GM12878 (cell line): ENCODE results near the gene HSPA12A. TPM values are rescaled to one million over a fixed set of nuclear protein-coding genes. Genes with fewer than 3 reads are reported as not detected.

Source experiments
- ATAC-seq: fragments of 200-7000 bp; cut with Tn5 transposase; 3 replicates; pipeline ENCODE4 v1.9.1; 2020; ENCODE audit warnings: mild to moderate bottlenecking, moderate library complexity
- BruUV-seq: library from RNA; stranded (reverse); fragments of 400-500 nt; replicated peaks from 2 replicates; lab custom pipeline; 2021; lab: Mats Ljungman, UMichigan
- CTCF ChIA-PET: fragments of 300-600 bp; sonication (Branson Sonifier 250); formaldehyde crosslinking; extraction: SDS; loops from one replicate; lab custom pipeline; 2021; ENCODE audit warnings: inconsistent platforms; lab: Yijun Ruan, JAX
- POLR2A ChIA-PET: fragments of 350-600 bp; formaldehyde crosslinking; extraction: SDS; loops from one replicate; lab custom pipeline; 2021; ENCODE audit warnings: inconsistent platforms; lab: Charles Lee
- RAD21 ChIA-PET: fragments of 300-600 bp; sonication (Branson Sonifier 250); formaldehyde crosslinking; loops from one replicate; lab custom pipeline; 2023; ENCODE audit warnings: antibody characterized with exemption; ENCODE audit not compliant: unreplicated experiment; lab: Charles Lee
- SMC1A ChIA-PET: fragments of 300-600 bp; sonication (Branson Sonifier 250); formaldehyde crosslinking; loops from one replicate; lab custom pipeline; 2023; ENCODE audit not compliant: unreplicated experiment, uncharacterized antibody; lab: Charles Lee
- DNase-seq: peaks from one replicate; pipeline ENCODE4 v3.0.0-alpha.2; 2011; ENCODE audit warnings: low read depth, low spot score
- FAIRE-seq: peaks from 3 replicates; lab custom pipeline; 2011; peaks lifted over from hg19 to GRCh38; lab: Jason Lieb, UNC
- H2AFZ ChIP-seq: 2 replicates; pipeline ENCODE4 v1.6.0; 2011; ENCODE audit warnings: low read depth, low read length, control low read depth; ENCODE audit not compliant: control insufficient read depth
- H3K27ac ChIP-seq: 2 replicates; pipeline ENCODE4 v1.5.1; 2011; ENCODE audit warnings: control low read depth; ENCODE audit not compliant: control insufficient read depth, insufficient read depth
- H3K27me3 ChIP-seq, 2 experiments: replicated peaks in 1 of 2; 2 replicates each; pipeline versions ENCODE4 v1.6.0 to v1.6.1; 2011; ENCODE audit warnings: low read length in 1 of 2; ENCODE audit not compliant: control insufficient read depth in 2 of 2, insufficient read depth in 2 of 2
- H3K36me3 ChIP-seq, 2 experiments: 2 replicates each; pipeline ENCODE4 v1.5.1; 2011; ENCODE audit warnings: low read length in 1 of 2; ENCODE audit not compliant: control insufficient read depth in 2 of 2, insufficient read depth in 2 of 2
- H3K4me1 ChIP-seq: 2 replicates; pipeline ENCODE4 v1.6.1; 2011; ENCODE audit warnings: mild to moderate bottlenecking, low read length, moderate library complexity, mixed read lengths; ENCODE audit not compliant: control insufficient read depth, insufficient read depth
- H3K4me2 ChIP-seq: 2 replicates; pipeline ENCODE4 v1.6.0; 2011; ENCODE audit warnings: control low read depth; ENCODE audit not compliant: control insufficient read depth, insufficient read depth
- H3K4me3 ChIP-seq: fragments of 200-600 bp; sonication (generic); 2 replicates; pipeline ENCODE4 v1.5.1; 2016
- H3K79me2 ChIP-seq: 2 replicates; pipeline ENCODE4 v1.6.0; 2011; ENCODE audit warnings: low read length; ENCODE audit not compliant: control insufficient read depth, insufficient read depth
- H3K9ac ChIP-seq: 2 replicates; pipeline ENCODE4 v1.8.0; 2011; ENCODE audit warnings: low read length, control low read depth, mixed read lengths; ENCODE audit not compliant: control insufficient read depth, insufficient read depth
- H3K9me3 ChIP-seq: replicated peaks from 3 replicates; pipeline ENCODE4 v1.5.1; 2011; ENCODE audit warnings: mild to moderate bottlenecking, low read length; ENCODE audit not compliant: control insufficient read depth, insufficient read depth
- H4K20me1 ChIP-seq: 2 replicates; pipeline ENCODE4 v1.6.0; 2011; ENCODE audit not compliant: control insufficient read depth, insufficient read depth
- FOXM1 ChIP-seq: IDR thresholded peaks from 2 replicates; pipeline ENCODE4 v1.6.1; 2012; ENCODE audit warnings: low read depth, mild to moderate bottlenecking, inconsistent platforms, low read length, moderate library complexity
- MTA3 ChIP-seq: IDR thresholded peaks from 2 replicates; pipeline ENCODE4 v1.6.1; 2012; ENCODE audit warnings: low read length, inconsistent platforms, borderline replicate concordance
- NFYA ChIP-seq: IDR thresholded peaks from 2 replicates; pipeline ENCODE4 v1.6.1; 2011; ENCODE audit warnings: low read depth, mild to moderate bottlenecking, low read length, improper control_type of control experiment, borderline replicate concordance
- SIN3A ChIP-seq: IDR thresholded peaks from 2 replicates; pipeline ENCODE4 v1.6.1; 2012; ENCODE audit warnings: low read depth, low read length, improper control_type of control experiment
- SIX5 ChIP-seq: IDR thresholded peaks from 2 replicates; pipeline ENCODE4 v1.6.1; 2011; ENCODE audit warnings: mild to moderate bottlenecking, low read depth, low read length, moderate library complexity; ENCODE audit not compliant: severe bottlenecking
- SREBF2 ChIP-seq: IDR thresholded peaks from 2 replicates; pipeline ENCODE4 v1.6.1; 2012; ENCODE audit warnings: mild to moderate bottlenecking, low read length
- STAT3 ChIP-seq: IDR thresholded peaks from 2 replicates; pipeline ENCODE4 v1.6.1; 2011; ENCODE audit warnings: low read depth, low read length, improper control_type of control experiment
- SUZ12 ChIP-seq: fragments of 200-600 bp; sonication (generic); IDR thresholded peaks from one replicate; pipeline ENCODE4 v1.6.1; 2018; ENCODE audit warnings: antibody characterized with exemption, mild to moderate bottlenecking; ENCODE audit not compliant: unreplicated experiment
- YBX1 ChIP-seq: fragments of 450-650 bp; IDR thresholded peaks from 2 replicates; pipeline ENCODE4 v1.6.1; 2016; ENCODE audit warnings: antibody characterized with exemption
- ZNF274 ChIP-seq: IDR thresholded peaks from one replicate; pipeline ENCODE4 v1.8.0; 2011; ENCODE audit not compliant: insufficient read length, insufficient read depth
- ZNF384 ChIP-seq: IDR thresholded peaks from 2 replicates; pipeline ENCODE4 v1.6.1; 2012; ENCODE audit warnings: low read depth, mild to moderate bottlenecking, low read length, improper control_type of control experiment, borderline replicate concordance
- WGBS: methylation state at CpG from one replicate; pipeline ENCODE4 v1.1.6; 2016; ENCODE audit warnings: low lambda C conversion rate; ENCODE audit not compliant: insufficient replicate concordance, insufficient coverage; ENCODE audit errors: missing lambda C conversion rate; 5-methylcytosine and 5-hydroxymethylcytosine counted together
- in situ Hi-C: fragments of 300-500 bp; cut with MboI; formaldehyde crosslinking; loops from 9 replicates; pipeline ENCODE4 v1.14.3; 2018; ENCODE audit warnings: mixed read lengths
- intact Hi-C: fragments of 100-400 bp; cut with micrococcal nuclease; formaldehyde crosslinking; loops from one replicate; pipeline ENCODE4 v1.14.2; 2022; ENCODE audit not compliant: unreplicated experiment
- polyA plus RNA-seq, 11 experiments: library from polyadenylated mRNA; depleted of rRNA in 4 of 11; unstranded in 6 of 11; stranded (reverse) in 5 of 11; fragments of >200 nt; fragmentation: Nextera tagmentation in 4 of 11; fragmentation: Illumina TruSeq in 1 of 11; extraction: Ambion mirVana in 4 of 11; extraction: Trizol in 1 of 11; gene quantifications; 1 replicate in 1 of 11; 2 replicates in 10 of 11; pipeline versions ENCODE4 v1.2.1 to v1.2.3, GENCODE V29; 2011 to 2016; ENCODE audit warnings: inconsistent platforms in 2 of 11, missing spikeins in 2 of 11, low read depth in 1 of 11
- total RNA-seq, 4 experiments: library from RNA; depleted of rRNA in 3 of 4; stranded (reverse); fragments of >200 nt in 3 of 4; fragmentation: Illumina TruSeq in 1 of 4; extraction: Trizol in 1 of 4; gene quantifications; 2 replicates each; pipeline versions ENCODE4 v1.2.1 to v1.2.3, GENCODE V29; 2013 to 2021
- TF ChIP-seq, protein P1 (sequence below): IDR thresholded peaks from 2 replicates; pipeline ENCODE4 v1.6.1; 2012; ENCODE audit warnings: low read depth, low read length, improper control_type of control experiment

Gene HSPA12A
- total and polyA plus RNA-seq, 10 of the 15 experiments (the other 5 are each of a cell fraction or from before 2014, with no cell fraction given), result 0.90 to 20.2 (median 2.8) TPM

DNA sequence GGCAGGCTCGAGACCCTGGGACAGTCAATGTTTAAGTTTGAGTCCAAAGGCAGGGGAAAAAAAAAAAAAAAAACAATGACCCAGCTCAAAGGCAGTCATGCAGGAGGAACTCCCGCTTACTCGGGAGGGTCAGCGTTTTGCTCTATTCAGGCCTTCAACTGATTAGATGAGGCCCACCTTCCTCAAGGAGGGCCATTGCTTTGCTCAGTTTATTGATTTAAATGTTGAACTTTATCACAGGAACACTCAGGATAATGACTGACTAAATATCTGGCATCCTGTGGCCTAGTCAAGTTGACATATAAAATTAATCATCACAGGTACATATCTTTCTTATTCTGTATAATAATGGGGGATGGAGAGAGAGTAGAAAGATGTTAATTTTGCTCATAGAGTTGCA, 52.6 kb downstream of the HSPA12A start:
- H3K9me3 ChIP-seq, result no peaks in the 10 kb centered on the region
- no peaks in the 10 kb centered on the region for H4K20me1 ChIP-seq
- in situ Hi-C loops (loop anchor here (10.0 kb wide), 1 partner anchor 95 kb away; no protein-coding TSS in a partner anchor), intact Hi-C loops (no loop called here)
- no peak for DNase-seq
- 66% methylated on average over 4 of the region's 4 CpGs for WGBS
- no peak overlapping the region for H3K4me2 ChIP-seq
- CTCF ChIA-PET, result no interaction called here
- no peak overlapping the region for H3K27ac ChIP-seq
- FAIRE-seq, result no peak
- H3K4me1 ChIP-seq, result no peaks in the 10 kb centered on the region
- POLR2A ChIA-PET, result no interaction called here
- SMC1A ChIA-PET, result no interaction called here
- H3K36me3 ChIP-seq, result no peaks in the 10 kb centered on the region
- H3K79me2 ChIP-seq, result no peaks in the 10 kb centered on the region
- no peaks in the 10 kb centered on the region for H3K27me3 ChIP-seq
- ATAC-seq, result no peak
- RAD21 ChIA-PET, result interaction anchor here (1.4 to 1.8 kb wide), 2 partner anchors 98 to 485 kb away, joined by 3 to 5 read pairs; no protein-coding TSS in a partner anchor
- H2AFZ ChIP-seq, result no peak overlapping the region
- no TSS peak for BruUV-seq
- TF ChIP-seq ZNF384, result no peak
- TF ChIP-seq SUZ12, result no peak
- TF ChIP-seq, all 136 proteins: peak for 0
- H3K9ac ChIP-seq, result no peak overlapping the region
- H3K4me3 ChIP-seq, result no peak overlapping the region

DNA sequence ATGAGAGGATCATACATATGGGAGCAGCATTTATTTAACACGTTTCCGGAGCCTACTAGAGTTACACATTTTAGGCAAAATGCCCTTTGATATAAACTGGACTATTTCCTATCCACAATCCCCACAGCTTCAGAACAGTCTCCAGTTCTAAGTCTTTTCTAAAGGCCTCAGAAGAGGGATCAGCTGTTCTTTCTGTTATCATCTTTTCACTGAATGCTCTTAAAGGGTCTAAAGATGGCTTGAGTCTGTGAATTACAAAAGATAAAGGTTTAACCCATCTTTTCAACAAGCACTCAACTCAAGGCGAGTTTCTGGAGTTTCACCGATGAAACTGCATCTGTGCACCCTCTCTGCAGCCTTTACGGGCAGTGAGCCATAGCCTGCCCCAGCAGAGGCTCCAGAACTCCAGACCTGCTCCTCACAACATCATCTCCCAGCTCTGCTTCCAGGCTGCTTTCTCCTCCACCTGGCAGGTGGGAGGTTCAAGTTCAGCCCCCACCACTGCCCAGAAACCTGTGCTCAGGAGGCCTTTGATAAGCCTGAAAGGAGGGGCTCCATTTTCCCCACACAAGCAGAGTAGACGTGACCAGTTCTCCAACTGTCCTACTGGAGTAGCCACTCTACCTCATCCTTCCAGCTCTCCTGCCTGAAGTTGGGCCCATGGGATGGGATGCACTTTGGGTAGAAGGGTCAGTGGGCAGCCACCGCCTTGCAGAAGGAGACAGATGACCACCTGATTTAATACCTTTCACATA, 53.4 kb downstream of the HSPA12A start:
- SMC1A ChIA-PET, result interaction anchor here (1.2 kb wide), 1 partner anchor 487 kb away, joined by 3 read pairs; no protein-coding TSS in a partner anchor
- Histone ChIP-seq H3K4me2 (no peak overlapping the region), H3K79me2 (no peaks in the 10 kb centered on the region), H4K20me1 (no peaks in the 10 kb centered on the region), H3K36me3 (no peaks in the 10 kb centered on the region), H3K4me1 (no peaks in the 10 kb centered on the region), H3K9me3 (no peaks in the 10 kb centered on the region), H3K27me3 (no peaks in the 10 kb centered on the region), H2AFZ (no peak overlapping the region), H3K9ac (no peak overlapping the region), H3K27ac (no peak overlapping the region), H3K4me3 (no peak overlapping the region)
- 46% methylated on average over 7 of the region's 7 CpGs for WGBS
- in situ Hi-C loops, result loop anchor here (10.0 kb wide), 1 partner anchor 96 kb away; no protein-coding TSS in a partner anchor
- intact Hi-C loops, result no loop called here
- DNase-seq (no peak), FAIRE-seq (no peak), ATAC-seq (no peak)
- CTCF ChIA-PET, result interaction anchor here (1.5 kb wide), 1 partner anchor 11 kb away, joined by 3 read pairs; no protein-coding TSS in a partner anchor
- no TSS peak for BruUV-seq
- RAD21 ChIA-PET, result interaction anchor here (1.8 kb wide), 1 partner anchor 99 kb away, joined by 5 read pairs; no protein-coding TSS in a partner anchor
- POLR2A ChIA-PET, result no interaction called here
- no peak for TF ChIP-seq SIX5
- TF ChIP-seq FOXM1, result no peak
- TF ChIP-seq NFYA, result no peak
- TF ChIP-seq SIN3A, result no peak
- TF ChIP-seq YBX1, result no peak
- TF ChIP-seq MTA3, result no peak
- no peak for TF ChIP-seq SREBF2
- no peak for TF ChIP-seq ZNF274
- TF ChIP-seq STAT3, result no peak
- TF ChIP-seq, protein P1, sequence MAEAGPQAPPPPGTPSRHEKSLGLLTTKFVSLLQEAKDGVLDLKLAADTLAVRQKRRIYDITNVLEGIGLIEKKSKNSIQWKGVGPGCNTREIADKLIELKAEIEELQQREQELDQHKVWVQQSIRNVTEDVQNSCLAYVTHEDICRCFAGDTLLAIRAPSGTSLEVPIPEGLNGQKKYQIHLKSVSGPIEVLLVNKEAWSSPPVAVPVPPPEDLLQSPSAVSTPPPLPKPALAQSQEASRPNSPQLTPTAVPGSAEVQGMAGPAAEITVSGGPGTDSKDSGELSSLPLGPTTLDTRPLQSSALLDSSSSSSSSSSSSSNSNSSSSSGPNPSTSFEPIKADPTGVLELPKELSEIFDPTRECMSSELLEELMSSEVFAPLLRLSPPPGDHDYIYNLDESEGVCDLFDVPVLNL, result no peak
